HepG2 (cell line): ENCODE results near the gene SCRT2. TPM values are rescaled to one million over a fixed set of nuclear protein-coding genes. Genes with fewer than 3 reads are reported as not detected.

ENCODE experiments used
- ATAC-seq: fragments of 200-7000 bp; cut with Tn5 transposase; 3 replicates; pipeline ENCODE4 v1.9.1; 2020; ENCODE audit warnings: mild to moderate bottlenecking, moderate library complexity
- BruUV-seq: library from RNA; stranded (reverse); fragments of 400-500 nt; replicated peaks from 2 replicates; lab custom pipeline; 2021; lab: Mats Ljungman, UMichigan
- CTCF ChIA-PET: fragments of 300-600 bp; formaldehyde crosslinking; extraction: SDS; loops from one replicate; lab custom pipeline; 2021; ENCODE audit warnings: low total read pairs, inconsistent platforms, low intra/inter-chr PET ratio; lab: Yijun Ruan, JAX
- POLR2A ChIA-PET: fragments of 350-600 bp; sonication (Branson Sonifier 250); formaldehyde crosslinking; loops from one replicate; lab custom pipeline; 2020; ENCODE audit warnings: antibody characterized with exemption, inconsistent platforms; lab: Yijun Ruan, JAX
- DNase-seq: peaks from one replicate; pipeline ENCODE4 v3.0.0-alpha.2; 2015; ENCODE audit warnings: low spot score
- FAIRE-seq: peaks from 3 replicates; lab custom pipeline; 2011; peaks lifted over from hg19 to GRCh38; lab: Jason Lieb, UNC
- H2AFZ ChIP-seq: one replicate; pipeline ENCODE4 v1.6.1; 2011; ENCODE audit warnings: low read length, inconsistent platforms
- H3K27ac ChIP-seq: fragments of 300-600 bp; 3 replicates; pipeline ENCODE4 v1.8.0; 2011; ENCODE audit warnings: mixed run types, mild to moderate bottlenecking, mixed read lengths, low read length, inconsistent platforms; ENCODE audit not compliant: insufficient read depth; ENCODE audit errors: extremely low read length
- H3K27me3 ChIP-seq, 2 experiments: fragments of 200-600 bp in 1 of 2; 2 replicates in 1 of 2; 3 replicates in 1 of 2; pipeline versions ENCODE4 v1.6.0 to v1.8.0; 2011; ENCODE audit warnings: low read length in 2 of 2, mild to moderate bottlenecking in 2 of 2, moderate library complexity in 2 of 2, inconsistent platforms in 1 of 2; ENCODE audit not compliant: insufficient read depth in 2 of 2, control insufficient read depth in 1 of 2
- H3K36me3 ChIP-seq, 2 experiments: fragments of 200-600 bp in 1 of 2; replicated peaks in 1 of 2; 2 replicates in 1 of 2; 3 replicates in 1 of 2; pipeline versions ENCODE4 v1.5.1 to v1.8.0; 2011; ENCODE audit warnings: low read length in 2 of 2, inconsistent platforms in 1 of 2; ENCODE audit not compliant: insufficient read depth in 2 of 2, control insufficient read depth in 1 of 2
- H3K4me1 ChIP-seq: 2 replicates; pipeline ENCODE4 v1.5.1; 2012; ENCODE audit warnings: low read length, inconsistent platforms; ENCODE audit not compliant: insufficient read depth
- H3K4me2 ChIP-seq: 2 replicates; pipeline ENCODE4 v1.6.0; 2011; ENCODE audit warnings: low read depth, low read length, inconsistent platforms
- H3K4me3 ChIP-seq, 3 experiments: fragments of 200-600 bp in 1 of 3; sonication (generic), shearing (Covaris generic) in 1 of 3; replicated peaks in 1 of 3; 2 replicates each; pipeline ENCODE4 v1.5.1; 2011 to 2016; ENCODE audit warnings: low read length in 3 of 3, inconsistent platforms in 2 of 3, low read depth in 2 of 3, mild to moderate bottlenecking in 2 of 3, control low read depth in 1 of 3, mixed read lengths in 1 of 3; ENCODE audit not compliant: insufficient read depth in 1 of 3
- H3K79me2 ChIP-seq: one replicate; pipeline ENCODE4 v1.6.1; 2011; ENCODE audit warnings: low read length, inconsistent platforms; ENCODE audit not compliant: insufficient read depth
- H3K9ac ChIP-seq: 2 replicates; pipeline ENCODE4 v1.6.0; 2011; ENCODE audit warnings: mild to moderate bottlenecking, low read depth, low read length, inconsistent platforms; ENCODE audit not compliant: insufficient read depth
- H3K9me3 ChIP-seq: 2 replicates; pipeline ENCODE4 v1.5.1; 2012; ENCODE audit warnings: mild to moderate bottlenecking, low read length
- H4K20me1 ChIP-seq: 2 replicates; pipeline ENCODE4 v1.6.0; 2011; ENCODE audit warnings: inconsistent platforms, mild to moderate bottlenecking, low read length, moderate library complexity; ENCODE audit not compliant: insufficient read depth
- ATAD3A ChIP-seq: sonication (generic); formaldehyde crosslinking; IDR thresholded peaks from 2 replicates; pipeline ENCODE4 v1.4.0; 2020; ENCODE audit warnings: missing genetic modification reagents
- EED ChIP-seq: sonication (generic); formaldehyde crosslinking; IDR thresholded peaks from 2 replicates; pipeline ENCODE4 v1.5.0; 2020; ENCODE audit warnings: mild to moderate bottlenecking, missing genetic modification reagents
- HBP1 ChIP-seq: IDR thresholded peaks from 2 replicates; pipeline ENCODE4 v1.6.1; 2016; ENCODE audit warnings: low read depth, control low read depth
- MAFF ChIP-seq: IDR thresholded peaks from 2 replicates; pipeline ENCODE4 v1.6.1; 2011; ENCODE audit warnings: low read depth, low read length, improper control_type of control experiment
- MAFK ChIP-seq, 2 experiments: IDR thresholded peaks in 1 of 2; conservative IDR thresholded peaks in 1 of 2; 2 replicates each; pipeline ENCODE4 v1.6.1; 2011; ENCODE audit warnings: improper control_type of control experiment in 2 of 2, low read length in 2 of 2
- THAP7 ChIP-seq: sonication (generic); formaldehyde crosslinking; IDR thresholded peaks from 2 replicates; pipeline ENCODE4 v1.8.1; 2023; ENCODE audit warnings: mild to moderate bottlenecking, missing genetic modification reagents
- ZBTB49 ChIP-seq: sonication (generic); formaldehyde crosslinking; IDR thresholded peaks from 2 replicates; pipeline ENCODE4 v1.4.0; 2020; ENCODE audit warnings: missing genetic modification reagents, borderline replicate concordance
- WGBS: methylation state at CpG from one replicate; pipeline ENCODE4 v1.1.6; 2017; ENCODE audit warnings: low lambda C conversion rate; 5-methylcytosine and 5-hydroxymethylcytosine counted together
- in situ Hi-C: cut with HindIII; loops from 2 replicates; pipeline ENCODE4 v1.10.0; 2017; ENCODE audit warnings: low pct_unique_long_range_greater_than_20kb; ENCODE audit not compliant: extremely low pct_ligation_motif_present
- intact Hi-C: fragments of 100-400 bp; cut with micrococcal nuclease; formaldehyde crosslinking; loops from one replicate; pipeline ENCODE4 v1.10.0; 2022; ENCODE audit not compliant: unreplicated experiment
- polyA plus RNA-seq, 8 experiments: library from polyadenylated mRNA; depleted of rRNA in 3 of 8; stranded (reverse) in 7 of 8; unstranded in 1 of 8; fragments of >200 nt; fragmentation: Illumina TruSeq in 4 of 8; extraction: Trizol in 4 of 8; gene quantifications; 2 replicates each; pipeline versions ENCODE4 v1.2.1 to v1.2.3, GENCODE V29; 2011 to 2016; ENCODE audit warnings: low read depth in 4 of 8, missing spikeins in 1 of 8, mixed read lengths in 1 of 8; ENCODE audit not compliant: insufficient read depth in 1 of 8
- total RNA-seq, 5 experiments: library from RNA; depleted of rRNA; stranded (reverse); fragments of >200 nt; fragmentation: Illumina TruSeq; extraction: Trizol; gene quantifications; 2 replicates each; pipeline ENCODE4 v1.2.3, GENCODE V29; 2016; ENCODE audit warnings: low read depth in 1 of 5

SCRT2 gene
- total and polyA plus RNA-seq, 2 of the 13 experiments (the other 11 are each of a cell fraction or from before 2014, with no cell fraction given) = not detected

GRCh38 chr20:650281-650680 lies 25.3 kb downstream of the SCRT2 start:
- DNase-seq (no peak), FAIRE-seq (no peak), ATAC-seq (no peak)
- CTCF ChIA-PET = no interaction called here
- in situ Hi-C loops = no loop called here
- H2AFZ ChIP-seq = no peak overlapping the region
- TF ChIP-seq MAFK (conservative IDR thresholded peaks at IDR 0.05 in 1 of 2, IDR thresholded peaks at IDR 0.05 in 1 of 2; ENCODE audit: low read length in 2 of 2) (peak; percentile 15 to 18; a peak in 2 of 4 replicates), HBP1 (CRISPR knock-in tag) (no peak), ZBTB49 (CRISPR knock-in tag) (no peak), ATAD3A (CRISPR knock-in tag) (no peak), EED (CRISPR knock-in tag) (peak; percentile 56; the same call in 1 of the 2 replicates), THAP7 (CRISPR knock-in tag) (0 out of 2 replicates have a peak, but pooled peaks have one; percentile 33), MAFF (0 out of 2 replicates have a peak, but pooled peaks have one; percentile 3)
- POLR2A ChIA-PET = no interaction called here
- H3K27me3 ChIP-seq = peaks cover 0 to 2% of the 10 kb centered on the region in 2 experiments; a peak in 1 of 5 replicates
- peaks cover 59% of the 10 kb centered on the region for H3K4me1 ChIP-seq
- no peaks in the 10 kb centered on the region for H3K9me3 ChIP-seq
- intact Hi-C loops = no loop called here
- WGBS = 91% methylated on average over 5 of the region's 5 CpGs
- H4K20me1 ChIP-seq = peaks cover 7% of the 10 kb centered on the region
- H3K4me3 ChIP-seq = no peak overlapping the region
- BruUV-seq = no TSS peak
- no peak overlapping the region for H3K9ac ChIP-seq
- H3K4me2 ChIP-seq = no peak overlapping the region
- H3K36me3 ChIP-seq = peaks cover 11 to 34% of the 10 kb centered on the region in 2 experiments
- peaks cover 13% of the 10 kb centered on the region for H3K79me2 ChIP-seq
- H3K27ac ChIP-seq = no peak overlapping the region
